Measurements from ENCODE around the gene OTOP2. TPM values are rescaled to one million over a fixed set of nuclear protein-coding genes. Genes with fewer than 3 reads are reported as not detected.

Gene OTOP2
- total RNA-seq, 1 experiment from 2014 or later: not detected

DNA sequence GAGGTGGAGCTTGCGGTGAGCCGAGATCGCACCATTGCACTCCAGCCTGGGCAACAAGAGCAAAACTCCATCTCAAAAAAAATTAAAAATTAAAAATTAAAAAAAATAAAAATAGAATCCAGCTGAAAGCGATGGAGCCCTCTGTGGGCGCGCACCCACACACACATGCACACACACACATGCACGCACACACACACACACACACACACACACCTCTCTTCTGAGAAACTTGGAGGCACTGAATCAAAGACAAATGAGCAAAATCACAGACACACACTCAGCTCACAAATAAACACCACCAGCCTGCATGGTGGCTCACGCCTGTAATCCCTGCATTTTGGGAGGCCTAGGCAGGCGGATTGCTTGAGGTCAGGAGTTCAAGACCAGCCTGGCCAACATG, 21.0 kb upstream of the OTOP2 start (continued):
- TF ChIP-seq, protein P1, sequence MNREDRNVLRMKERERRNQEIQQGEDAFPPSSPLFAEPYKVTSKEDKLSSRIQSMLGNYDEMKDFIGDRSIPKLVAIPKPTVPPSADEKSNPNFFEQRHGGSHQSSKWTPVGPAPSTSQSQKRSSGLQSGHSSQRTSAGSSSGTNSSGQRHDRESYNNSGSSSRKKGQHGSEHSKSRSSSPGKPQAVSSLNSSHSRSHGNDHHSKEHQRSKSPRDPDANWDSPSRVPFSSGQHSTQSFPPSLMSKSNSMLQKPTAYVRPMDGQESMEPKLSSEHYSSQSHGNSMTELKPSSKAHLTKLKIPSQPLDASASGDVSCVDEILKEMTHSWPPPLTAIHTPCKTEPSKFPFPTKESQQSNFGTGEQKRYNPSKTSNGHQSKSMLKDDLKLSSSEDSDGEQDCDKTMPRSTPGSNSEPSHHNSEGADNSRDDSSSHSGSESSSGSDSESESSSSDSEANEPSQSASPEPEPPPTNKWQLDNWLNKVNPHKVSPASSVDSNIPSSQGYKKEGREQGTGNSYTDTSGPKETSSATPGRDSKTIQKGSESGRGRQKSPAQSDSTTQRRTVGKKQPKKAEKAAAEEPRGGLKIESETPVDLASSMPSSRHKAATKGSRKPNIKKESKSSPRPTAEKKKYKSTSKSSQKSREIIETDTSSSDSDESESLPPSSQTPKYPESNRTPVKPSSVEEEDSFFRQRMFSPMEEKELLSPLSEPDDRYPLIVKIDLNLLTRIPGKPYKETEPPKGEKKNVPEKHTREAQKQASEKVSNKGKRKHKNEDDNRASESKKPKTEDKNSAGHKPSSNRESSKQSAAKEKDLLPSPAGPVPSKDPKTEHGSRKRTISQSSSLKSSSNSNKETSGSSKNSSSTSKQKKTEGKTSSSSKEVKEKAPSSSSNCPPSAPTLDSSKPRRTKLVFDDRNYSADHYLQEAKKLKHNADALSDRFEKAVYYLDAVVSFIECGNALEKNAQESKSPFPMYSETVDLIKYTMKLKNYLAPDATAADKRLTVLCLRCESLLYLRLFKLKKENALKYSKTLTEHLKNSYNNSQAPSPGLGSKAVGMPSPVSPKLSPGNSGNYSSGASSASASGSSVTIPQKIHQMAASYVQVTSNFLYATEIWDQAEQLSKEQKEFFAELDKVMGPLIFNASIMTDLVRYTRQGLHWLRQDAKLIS (CRISPR knock-in tag; IDR thresholded peaks at IDR 0.05; ENCODE audit: borderline replicate concordance): no peak
- TF ChIP-seq, protein P2, sequence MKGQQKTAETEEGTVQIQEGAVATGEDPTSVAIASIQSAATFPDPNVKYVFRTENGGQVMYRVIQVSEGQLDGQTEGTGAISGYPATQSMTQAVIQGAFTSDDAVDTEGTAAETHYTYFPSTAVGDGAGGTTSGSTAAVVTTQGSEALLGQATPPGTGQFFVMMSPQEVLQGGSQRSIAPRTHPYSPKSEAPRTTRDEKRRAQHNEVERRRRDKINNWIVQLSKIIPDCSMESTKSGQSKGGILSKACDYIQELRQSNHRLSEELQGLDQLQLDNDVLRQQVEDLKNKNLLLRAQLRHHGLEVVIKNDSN (CRISPR knock-in tag; IDR thresholded peaks at IDR 0.05): no peak
- TF ChIP-seq, protein P3, sequence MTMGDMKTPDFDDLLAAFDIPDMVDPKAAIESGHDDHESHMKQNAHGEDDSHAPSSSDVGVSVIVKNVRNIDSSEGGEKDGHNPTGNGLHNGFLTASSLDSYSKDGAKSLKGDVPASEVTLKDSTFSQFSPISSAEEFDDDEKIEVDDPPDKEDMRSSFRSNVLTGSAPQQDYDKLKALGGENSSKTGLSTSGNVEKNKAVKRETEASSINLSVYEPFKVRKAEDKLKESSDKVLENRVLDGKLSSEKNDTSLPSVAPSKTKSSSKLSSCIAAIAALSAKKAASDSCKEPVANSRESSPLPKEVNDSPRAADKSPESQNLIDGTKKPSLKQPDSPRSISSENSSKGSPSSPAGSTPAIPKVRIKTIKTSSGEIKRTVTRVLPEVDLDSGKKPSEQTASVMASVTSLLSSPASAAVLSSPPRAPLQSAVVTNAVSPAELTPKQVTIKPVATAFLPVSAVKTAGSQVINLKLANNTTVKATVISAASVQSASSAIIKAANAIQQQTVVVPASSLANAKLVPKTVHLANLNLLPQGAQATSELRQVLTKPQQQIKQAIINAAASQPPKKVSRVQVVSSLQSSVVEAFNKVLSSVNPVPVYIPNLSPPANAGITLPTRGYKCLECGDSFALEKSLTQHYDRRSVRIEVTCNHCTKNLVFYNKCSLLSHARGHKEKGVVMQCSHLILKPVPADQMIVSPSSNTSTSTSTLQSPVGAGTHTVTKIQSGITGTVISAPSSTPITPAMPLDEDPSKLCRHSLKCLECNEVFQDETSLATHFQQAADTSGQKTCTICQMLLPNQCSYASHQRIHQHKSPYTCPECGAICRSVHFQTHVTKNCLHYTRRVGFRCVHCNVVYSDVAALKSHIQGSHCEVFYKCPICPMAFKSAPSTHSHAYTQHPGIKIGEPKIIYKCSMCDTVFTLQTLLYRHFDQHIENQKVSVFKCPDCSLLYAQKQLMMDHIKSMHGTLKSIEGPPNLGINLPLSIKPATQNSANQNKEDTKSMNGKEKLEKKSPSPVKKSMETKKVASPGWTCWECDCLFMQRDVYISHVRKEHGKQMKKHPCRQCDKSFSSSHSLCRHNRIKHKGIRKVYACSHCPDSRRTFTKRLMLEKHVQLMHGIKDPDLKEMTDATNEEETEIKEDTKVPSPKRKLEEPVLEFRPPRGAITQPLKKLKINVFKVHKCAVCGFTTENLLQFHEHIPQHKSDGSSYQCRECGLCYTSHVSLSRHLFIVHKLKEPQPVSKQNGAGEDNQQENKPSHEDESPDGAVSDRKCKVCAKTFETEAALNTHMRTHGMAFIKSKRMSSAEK (CRISPR knock-in tag; IDR thresholded peaks at IDR 0.05; ENCODE audit: borderline replicate concordance): no peak
- TF ChIP-seq, protein P4, sequence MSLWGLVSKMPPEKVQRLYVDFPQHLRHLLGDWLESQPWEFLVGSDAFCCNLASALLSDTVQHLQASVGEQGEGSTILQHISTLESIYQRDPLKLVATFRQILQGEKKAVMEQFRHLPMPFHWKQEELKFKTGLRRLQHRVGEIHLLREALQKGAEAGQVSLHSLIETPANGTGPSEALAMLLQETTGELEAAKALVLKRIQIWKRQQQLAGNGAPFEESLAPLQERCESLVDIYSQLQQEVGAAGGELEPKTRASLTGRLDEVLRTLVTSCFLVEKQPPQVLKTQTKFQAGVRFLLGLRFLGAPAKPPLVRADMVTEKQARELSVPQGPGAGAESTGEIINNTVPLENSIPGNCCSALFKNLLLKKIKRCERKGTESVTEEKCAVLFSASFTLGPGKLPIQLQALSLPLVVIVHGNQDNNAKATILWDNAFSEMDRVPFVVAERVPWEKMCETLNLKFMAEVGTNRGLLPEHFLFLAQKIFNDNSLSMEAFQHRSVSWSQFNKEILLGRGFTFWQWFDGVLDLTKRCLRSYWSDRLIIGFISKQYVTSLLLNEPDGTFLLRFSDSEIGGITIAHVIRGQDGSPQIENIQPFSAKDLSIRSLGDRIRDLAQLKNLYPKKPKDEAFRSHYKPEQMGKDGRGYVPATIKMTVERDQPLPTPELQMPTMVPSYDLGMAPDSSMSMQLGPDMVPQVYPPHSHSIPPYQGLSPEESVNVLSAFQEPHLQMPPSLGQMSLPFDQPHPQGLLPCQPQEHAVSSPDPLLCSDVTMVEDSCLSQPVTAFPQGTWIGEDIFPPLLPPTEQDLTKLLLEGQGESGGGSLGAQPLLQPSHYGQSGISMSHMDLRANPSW (CRISPR knock-in tag; conservative IDR thresholded peaks at IDR 0.05; ENCODE audit: low read depth): no peak
- TF ChIP-seq ELF4 (CRISPR knock-in tag; IDR thresholded peaks at IDR 0.05; ENCODE audit: low read depth) (no peak), CBFB (CRISPR knock-in tag; IDR thresholded peaks at IDR 0.05; ENCODE audit: low read depth) (no peak)
- TF ChIP-seq, protein P5, sequence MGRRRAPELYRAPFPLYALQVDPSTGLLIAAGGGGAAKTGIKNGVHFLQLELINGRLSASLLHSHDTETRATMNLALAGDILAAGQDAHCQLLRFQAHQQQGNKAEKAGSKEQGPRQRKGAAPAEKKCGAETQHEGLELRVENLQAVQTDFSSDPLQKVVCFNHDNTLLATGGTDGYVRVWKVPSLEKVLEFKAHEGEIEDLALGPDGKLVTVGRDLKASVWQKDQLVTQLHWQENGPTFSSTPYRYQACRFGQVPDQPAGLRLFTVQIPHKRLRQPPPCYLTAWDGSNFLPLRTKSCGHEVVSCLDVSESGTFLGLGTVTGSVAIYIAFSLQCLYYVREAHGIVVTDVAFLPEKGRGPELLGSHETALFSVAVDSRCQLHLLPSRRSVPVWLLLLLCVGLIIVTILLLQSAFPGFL (CRISPR knock-in tag; IDR thresholded peaks at IDR 0.05; ENCODE audit: borderline replicate concordance): no peak

DNA sequence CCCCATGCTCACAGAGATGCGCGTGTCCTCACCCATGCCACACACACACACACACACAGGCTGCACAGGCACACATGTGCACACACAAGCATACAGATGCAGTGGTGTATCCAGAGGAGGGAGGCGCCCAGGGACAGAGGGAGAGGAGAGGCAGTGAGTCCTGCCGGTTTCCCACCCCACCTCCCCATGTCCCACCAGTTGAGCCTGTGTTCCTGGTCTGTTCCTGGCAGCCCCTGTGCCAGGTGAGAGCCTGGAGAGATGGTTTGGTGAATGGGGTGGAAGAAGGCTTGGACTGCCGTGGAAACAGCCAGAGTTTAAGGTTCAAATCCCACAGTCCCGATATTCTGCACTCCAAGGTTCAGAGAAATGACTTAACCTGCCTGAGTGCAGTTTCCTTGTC, 20.4 kb upstream of the OTOP2 start:
- H3K4me1 Mint-ChIP-seq: peaks cover 12% of the 10 kb centered on the region
- CTCF ChIA-PET: no interaction called here
- TF ChIP-seq RELA (CRISPR knock-in tag; IDR thresholded peaks at IDR 0.05; ENCODE audit: borderline replicate concordance) (no peak), ESRRA (CRISPR knock-in tag; IDR thresholded peaks at IDR 0.05; ENCODE audit: borderline replicate concordance) (no peak), NFATC4 (CRISPR knock-in tag; IDR thresholded peaks at IDR 0.05) (no peak)
- TF ChIP-seq, protein P6, sequence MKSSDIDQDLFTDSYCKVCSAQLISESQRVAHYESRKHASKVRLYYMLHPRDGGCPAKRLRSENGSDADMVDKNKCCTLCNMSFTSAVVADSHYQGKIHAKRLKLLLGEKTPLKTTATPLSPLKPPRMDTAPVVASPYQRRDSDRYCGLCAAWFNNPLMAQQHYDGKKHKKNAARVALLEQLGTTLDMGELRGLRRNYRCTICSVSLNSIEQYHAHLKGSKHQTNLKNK (CRISPR knock-in tag; IDR thresholded peaks at IDR 0.05): no peak
- TF ChIP-seq, protein P7, sequence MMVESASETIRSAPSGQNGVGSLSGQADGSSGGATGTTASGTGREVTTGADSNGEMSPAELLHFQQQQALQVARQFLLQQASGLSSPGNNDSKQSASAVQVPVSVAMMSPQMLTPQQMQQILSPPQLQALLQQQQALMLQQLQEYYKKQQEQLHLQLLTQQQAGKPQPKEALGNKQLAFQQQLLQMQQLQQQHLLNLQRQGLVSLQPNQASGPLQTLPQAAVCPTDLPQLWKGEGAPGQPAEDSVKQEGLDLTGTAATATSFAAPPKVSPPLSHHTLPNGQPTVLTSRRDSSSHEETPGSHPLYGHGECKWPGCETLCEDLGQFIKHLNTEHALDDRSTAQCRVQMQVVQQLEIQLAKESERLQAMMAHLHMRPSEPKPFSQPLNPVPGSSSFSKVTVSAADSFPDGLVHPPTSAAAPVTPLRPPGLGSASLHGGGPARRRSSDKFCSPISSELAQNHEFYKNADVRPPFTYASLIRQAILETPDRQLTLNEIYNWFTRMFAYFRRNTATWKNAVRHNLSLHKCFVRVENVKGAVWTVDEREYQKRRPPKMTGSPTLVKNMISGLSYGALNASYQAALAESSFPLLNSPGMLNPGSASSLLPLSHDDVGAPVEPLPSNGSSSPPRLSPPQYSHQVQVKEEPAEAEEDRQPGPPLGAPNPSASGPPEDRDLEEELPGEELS (CRISPR knock-in tag; IDR thresholded peaks at IDR 0.05): no peak
- TF ChIP-seq, protein P2 (CRISPR knock-in tag; IDR thresholded peaks at IDR 0.05): no peak
- TF ChIP-seq, protein P8, sequence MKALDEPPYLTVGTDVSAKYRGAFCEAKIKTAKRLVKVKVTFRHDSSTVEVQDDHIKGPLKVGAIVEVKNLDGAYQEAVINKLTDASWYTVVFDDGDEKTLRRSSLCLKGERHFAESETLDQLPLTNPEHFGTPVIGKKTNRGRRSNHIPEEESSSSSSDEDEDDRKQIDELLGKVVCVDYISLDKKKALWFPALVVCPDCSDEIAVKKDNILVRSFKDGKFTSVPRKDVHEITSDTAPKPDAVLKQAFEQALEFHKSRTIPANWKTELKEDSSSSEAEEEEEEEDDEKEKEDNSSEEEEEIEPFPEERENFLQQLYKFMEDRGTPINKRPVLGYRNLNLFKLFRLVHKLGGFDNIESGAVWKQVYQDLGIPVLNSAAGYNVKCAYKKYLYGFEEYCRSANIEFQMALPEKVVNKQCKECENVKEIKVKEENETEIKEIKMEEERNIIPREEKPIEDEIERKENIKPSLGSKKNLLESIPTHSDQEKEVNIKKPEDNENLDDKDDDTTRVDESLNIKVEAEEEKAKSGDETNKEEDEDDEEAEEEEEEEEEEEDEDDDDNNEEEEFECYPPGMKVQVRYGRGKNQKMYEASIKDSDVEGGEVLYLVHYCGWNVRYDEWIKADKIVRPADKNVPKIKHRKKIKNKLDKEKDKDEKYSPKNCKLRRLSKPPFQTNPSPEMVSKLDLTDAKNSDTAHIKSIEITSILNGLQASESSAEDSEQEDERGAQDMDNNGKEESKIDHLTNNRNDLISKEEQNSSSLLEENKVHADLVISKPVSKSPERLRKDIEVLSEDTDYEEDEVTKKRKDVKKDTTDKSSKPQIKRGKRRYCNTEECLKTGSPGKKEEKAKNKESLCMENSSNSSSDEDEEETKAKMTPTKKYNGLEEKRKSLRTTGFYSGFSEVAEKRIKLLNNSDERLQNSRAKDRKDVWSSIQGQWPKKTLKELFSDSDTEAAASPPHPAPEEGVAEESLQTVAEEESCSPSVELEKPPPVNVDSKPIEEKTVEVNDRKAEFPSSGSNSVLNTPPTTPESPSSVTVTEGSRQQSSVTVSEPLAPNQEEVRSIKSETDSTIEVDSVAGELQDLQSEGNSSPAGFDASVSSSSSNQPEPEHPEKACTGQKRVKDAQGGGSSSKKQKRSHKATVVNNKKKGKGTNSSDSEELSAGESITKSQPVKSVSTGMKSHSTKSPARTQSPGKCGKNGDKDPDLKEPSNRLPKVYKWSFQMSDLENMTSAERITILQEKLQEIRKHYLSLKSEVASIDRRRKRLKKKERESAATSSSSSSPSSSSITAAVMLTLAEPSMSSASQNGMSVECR (CRISPR knock-in tag; IDR thresholded peaks at IDR 0.05; ENCODE audit: borderline replicate concordance): no peak

More for the DNA sequence above, 20.4 kb upstream of the OTOP2 start:
- H3K27ac Mint-ChIP-seq: no peak overlapping the region
- ATAC-seq: no peak
- peaks cover 16% of the 10 kb centered on the region for H3K27me3 Mint-ChIP-seq (ENCODE audit: low read depth)
- no peak overlapping the region for H3K4me3 Mint-ChIP-seq
- POLR2A ChIA-PET: no interaction called here
- H3K9me3 Mint-ChIP-seq: peaks cover 5% of the 10 kb centered on the region
- 0 out of 2 replicates have a peak, but pooled peaks cover 3% of the 10 kb centered on the region for H3K36me3 Mint-ChIP-seq
- DNase-seq (ENCODE audit: low spot score): no peak
